Astrocyte (in vitro differentiated cells and primary cell): ENCODE measurements around the gene MYORG.

Experiments used
- EZH2 ChIP-seq: IDR thresholded peaks from 2 replicates; pipeline ENCODE4 v1.6.1; 2012; ENCODE audit warnings: mild to moderate bottlenecking, low read length, inconsistent platforms; ENCODE audit not compliant: insufficient read depth
- TF ChIP-seq, protein P1 (sequence below): IDR thresholded peaks from 2 replicates; pipeline ENCODE4 v1.5.1; 2011; ENCODE audit warnings: low read depth, mild to moderate bottlenecking, inconsistent platforms, low read length, moderate library complexity; ENCODE audit not compliant: insufficient read depth

DNA sequence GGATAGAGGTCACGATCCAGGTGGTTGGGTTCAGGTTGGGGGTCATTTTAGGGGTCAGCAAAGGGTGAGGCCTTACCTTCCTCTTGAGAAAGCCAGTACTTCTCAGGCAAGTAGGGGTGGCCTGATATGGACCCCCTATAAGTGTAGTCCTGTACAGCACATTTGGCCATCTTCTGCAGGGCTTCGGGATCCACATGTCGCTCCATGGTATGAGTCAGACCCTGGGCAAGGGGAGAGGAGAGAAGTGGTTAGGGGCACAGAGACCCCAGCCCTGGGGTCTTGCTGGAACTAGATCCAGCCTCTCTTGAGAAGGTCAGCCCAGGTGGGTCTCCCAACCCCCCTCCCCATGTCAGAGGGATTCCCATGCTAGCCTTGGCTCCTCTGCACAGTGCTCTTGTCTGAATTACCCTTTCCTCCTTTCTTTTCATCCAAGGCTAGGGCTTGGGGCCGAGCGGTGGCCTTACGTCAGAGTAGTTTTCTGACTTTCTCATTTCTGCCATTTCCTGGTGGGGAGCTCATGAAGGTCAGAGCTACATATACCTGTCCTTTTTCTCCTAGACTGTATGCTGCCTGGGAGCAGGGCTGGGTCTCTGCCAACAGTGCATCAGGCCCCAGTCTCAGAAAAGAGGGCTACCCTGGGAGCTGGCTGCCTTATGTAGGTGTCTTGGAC is 9.0 kb upstream of the MYORG start:
- TF ChIP-seq, protein P1, sequence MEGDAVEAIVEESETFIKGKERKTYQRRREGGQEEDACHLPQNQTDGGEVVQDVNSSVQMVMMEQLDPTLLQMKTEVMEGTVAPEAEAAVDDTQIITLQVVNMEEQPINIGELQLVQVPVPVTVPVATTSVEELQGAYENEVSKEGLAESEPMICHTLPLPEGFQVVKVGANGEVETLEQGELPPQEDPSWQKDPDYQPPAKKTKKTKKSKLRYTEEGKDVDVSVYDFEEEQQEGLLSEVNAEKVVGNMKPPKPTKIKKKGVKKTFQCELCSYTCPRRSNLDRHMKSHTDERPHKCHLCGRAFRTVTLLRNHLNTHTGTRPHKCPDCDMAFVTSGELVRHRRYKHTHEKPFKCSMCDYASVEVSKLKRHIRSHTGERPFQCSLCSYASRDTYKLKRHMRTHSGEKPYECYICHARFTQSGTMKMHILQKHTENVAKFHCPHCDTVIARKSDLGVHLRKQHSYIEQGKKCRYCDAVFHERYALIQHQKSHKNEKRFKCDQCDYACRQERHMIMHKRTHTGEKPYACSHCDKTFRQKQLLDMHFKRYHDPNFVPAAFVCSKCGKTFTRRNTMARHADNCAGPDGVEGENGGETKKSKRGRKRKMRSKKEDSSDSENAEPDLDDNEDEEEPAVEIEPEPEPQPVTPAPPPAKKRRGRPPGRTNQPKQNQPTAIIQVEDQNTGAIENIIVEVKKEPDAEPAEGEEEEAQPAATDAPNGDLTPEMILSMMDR, result no peak
- no peak for TF ChIP-seq EZH2
